ENCODE data around the gene ACTR6. TPM values are rescaled to one million over a fixed set of nuclear protein-coding genes. Genes with fewer than 3 reads are reported as not detected.
"Not testable (repeated sequence)": the region's sequence is repeated elsewhere in the genome, so short reads cannot be mapped to it uniquely, and the experiment has no call there.

ACTR6 gene
- total RNA-seq, 4 donors from 2014 or later, result 14.2 to 21.0 (median 16.5) TPM

DNA sequence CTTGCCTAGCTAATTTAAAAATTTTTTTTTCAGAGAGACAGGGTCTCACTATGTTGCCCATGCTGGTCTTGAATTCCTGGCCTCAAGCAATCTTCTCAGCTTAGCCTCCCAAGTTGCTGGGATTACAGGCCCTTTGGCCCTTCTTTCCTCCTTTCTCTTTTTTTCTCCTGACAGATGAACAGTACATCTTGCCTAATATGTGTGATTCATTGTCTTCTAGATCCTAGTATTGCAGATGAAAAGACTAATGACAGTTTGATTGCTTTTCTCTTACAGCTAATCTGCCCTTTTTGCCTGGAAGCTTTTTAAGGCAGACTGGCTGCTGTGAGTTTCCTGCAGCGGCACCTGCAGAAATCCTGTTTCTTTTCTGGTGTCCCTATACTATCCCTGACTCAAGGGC is 54.3 kb downstream of the ACTR6 start:
- intact Hi-C loops (cut with DNase I), result no loop called here
- TF ChIP-seq POLR2A (IDR thresholded peaks at IDR 0.05) (no peak), CTCF (IDR thresholded peaks at IDR 0.05) (no peak)
- H3K9me3 ChIP-seq, result no peaks in the 10 kb centered on the region
- H3K36me3 ChIP-seq, result no peaks in the 10 kb centered on the region
- H3K4me3 ChIP-seq, result no peak overlapping the region
- H3K27ac ChIP-seq, result no peak overlapping the region
- DNase-seq, result no peak
- peaks cover 0 to 12% (median 0%) of the 10 kb centered on the region in 3 donors for H3K4me1 ChIP-seq
- 33 to 63% methylated on average over 1 of the region's 1 CpG for WGBS, 2 donors
- H3K27me3 ChIP-seq, result no peaks in the 10 kb centered on the region

GRCh38 chr12:100258127-100258526 is 57.5 kb downstream of the ACTR6 start:
- H3K4me3 ChIP-seq, result no peak overlapping the region
- WGBS, 2 donors, result 86 to 96% methylated on average over 1 of the region's 1 CpG
- no peaks in the 10 kb centered on the region for H3K27me3 ChIP-seq
- DNase-seq, result no peak
- H3K9me3 ChIP-seq, result no peaks in the 10 kb centered on the region
- TF ChIP-seq CTCF (IDR thresholded peaks at IDR 0.05) (no peak), POLR2A (IDR thresholded peaks at IDR 0.05) (no peak)
- no peaks in the 10 kb centered on the region for H3K36me3 ChIP-seq
- H3K4me1 ChIP-seq, result peaks cover 0 to 12% (median 0%) of the 10 kb centered on the region in 3 donors
- no peak overlapping the region for H3K27ac ChIP-seq
- intact Hi-C loops (cut with DNase I), result no loop called here

- no peak for DNase-seq
- TF ChIP-seq CTCF (IDR thresholded peaks at IDR 0.05) (no peak), POLR2A (IDR thresholded peaks at IDR 0.05) (no peak)
- Histone ChIP-seq H3K36me3 (no peaks in the 10 kb centered on the region), H3K4me1 (peaks cover 2 to 9% (median 5%) of the 10 kb centered on the region in 3 donors), H3K27ac (no peak overlapping the region), H3K27me3 (no peaks in the 10 kb centered on the region), H3K9me3 (no peaks in the 10 kb centered on the region), H3K4me3 (no peak overlapping the region)
- intact Hi-C loops (cut with DNase I), result no loop called here
- 83 to 85% methylated on average over 5 of the region's 5 CpGs for WGBS, 2 donors
These were observed 62.5 kb downstream of the ACTR6 start for GRCh38 chr12:100263131-100263530.

DNA sequence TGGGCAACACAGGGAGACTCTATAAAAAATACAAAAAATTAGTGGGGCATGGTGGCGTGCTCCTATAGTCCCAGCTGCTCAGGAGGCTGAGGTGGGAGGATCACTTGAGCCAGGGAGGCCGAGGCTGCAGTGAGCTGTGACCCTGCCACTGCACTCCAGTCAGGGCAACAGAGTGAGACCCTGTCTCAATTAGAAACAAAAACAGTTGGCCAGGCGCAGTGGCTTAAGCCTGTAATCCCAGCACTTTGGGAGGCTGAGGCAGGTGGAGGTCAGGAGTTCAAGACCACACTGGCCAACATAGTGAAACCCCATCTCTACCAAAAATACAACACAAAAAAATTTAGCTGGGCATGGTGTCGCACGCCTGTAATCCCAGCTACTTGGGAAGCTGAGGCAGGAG is 64.5 kb downstream of the ACTR6 start:
- H3K36me3 ChIP-seq; H3K27me3 ChIP-seq; intact Hi-C loops (cut with DNase I); DNase-seq; H3K9me3 ChIP-seq; H3K4me3 ChIP-seq; H3K27ac ChIP-seq: not testable (repeated sequence)
- H3K4me1 ChIP-seq, result peaks cover 18 to 29% (median 20%) of the 10 kb centered on the region in 3 donors
- 93 to 100% methylated on average over 5 of the region's 5 CpGs for WGBS, 2 donors

DNA sequence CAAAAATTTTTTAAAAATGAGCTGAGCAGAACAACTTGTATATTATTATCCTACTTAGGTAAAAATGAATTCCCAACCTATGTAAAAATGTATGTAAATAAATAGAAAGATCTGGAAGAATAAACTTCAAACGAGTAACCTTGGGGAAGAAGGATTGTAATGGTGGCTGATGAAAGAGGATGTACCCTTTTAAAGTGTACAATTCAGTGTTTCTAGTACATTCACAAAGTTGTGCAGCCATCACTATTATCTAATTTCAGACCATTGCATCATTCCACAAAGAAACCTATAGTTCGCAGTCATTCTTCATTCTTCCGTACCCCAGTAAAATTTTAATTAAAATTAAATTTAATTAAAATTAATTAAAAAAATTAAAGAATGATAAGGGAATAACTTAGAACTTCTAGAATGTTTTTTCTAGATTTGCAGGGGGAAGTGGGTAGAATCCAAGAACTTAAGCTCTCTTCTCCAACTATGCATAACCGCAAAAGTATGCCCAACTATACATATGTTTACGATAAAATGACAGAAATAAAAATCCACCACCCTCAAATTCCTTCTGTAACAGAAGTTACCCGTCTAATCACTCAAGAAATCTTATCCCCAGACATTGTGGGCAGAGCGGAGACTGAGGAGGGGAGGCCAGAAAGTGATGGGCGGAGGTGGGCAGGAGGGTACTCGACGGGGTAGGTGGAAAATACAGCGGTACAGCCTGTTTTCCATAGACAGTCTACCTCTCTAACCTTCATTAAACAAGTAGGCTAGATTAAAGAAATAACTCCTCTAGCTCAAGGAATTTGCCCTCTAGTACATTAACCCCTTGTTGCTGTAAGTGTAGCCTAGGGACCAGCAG is 65.3 kb downstream of the ACTR6 start:
- Histone ChIP-seq H3K27me3 (no peaks in the 10 kb centered on the region), H3K4me3 (peak overlapping the region; percentile 55 to 99 (median 90)), H3K36me3 (no peaks in the 10 kb centered on the region), H3K9me3 (no peaks in the 10 kb centered on the region), H3K27ac (peak overlapping the region; percentile 89 to 99 (median 98)), H3K4me1 (peaks cover 18 to 37% (median 22%) of the 10 kb centered on the region in 3 donors)
- TF ChIP-seq CTCF (IDR thresholded peaks at IDR 0.05), result no peak
- TF ChIP-seq POLR2A (IDR thresholded peaks at IDR 0.05), result no peak
- 64 to 70% methylated on average over 11 of the region's 11 CpGs for WGBS, 2 donors
- no peak for DNase-seq
- intact Hi-C loops (cut with DNase I), result no loop called here
